HG03060 (cell line): ENCODE measurements around the gene PCSK6.
A peak's percentile ranks its signal among the peaks of the same experiment; 100 is the strongest.
"Not testable (repeated sequence)": the region's sequence is repeated elsewhere in the genome, so short reads cannot be mapped to it uniquely, and the experiment has no call there.

Experiments
- ATAC-seq: cut with Tn5 transposase; IDR thresholded peaks from one replicate; pipeline ENCODE4 v1.9.1; 2021; ENCODE audit warnings: low read depth, moderate number of reproducible peaks; ENCODE audit not compliant: unreplicated experiment

The PCSK6 gene

DNA sequence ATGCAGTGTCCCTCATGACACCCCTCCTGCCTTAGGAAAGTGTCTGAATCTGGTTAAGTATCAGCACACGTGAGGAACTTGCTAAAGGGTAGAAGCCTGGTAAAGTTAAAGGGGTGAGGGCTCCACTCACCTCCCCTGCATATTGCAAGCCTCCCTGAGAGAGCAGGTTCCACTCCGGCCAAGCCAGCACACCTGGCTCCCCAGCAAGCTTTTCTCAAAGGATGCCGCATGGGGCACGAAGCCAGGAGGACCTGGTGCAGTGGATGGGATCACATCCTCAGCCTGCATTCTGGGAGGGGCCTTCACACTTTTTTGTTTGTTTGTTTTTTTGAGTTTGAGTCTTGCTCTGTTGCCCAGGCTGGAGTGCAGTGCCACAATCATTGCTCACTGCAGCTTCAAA is 79.9 kb downstream of the PCSK6 start:
- no peak for ATAC-seq

DNA sequence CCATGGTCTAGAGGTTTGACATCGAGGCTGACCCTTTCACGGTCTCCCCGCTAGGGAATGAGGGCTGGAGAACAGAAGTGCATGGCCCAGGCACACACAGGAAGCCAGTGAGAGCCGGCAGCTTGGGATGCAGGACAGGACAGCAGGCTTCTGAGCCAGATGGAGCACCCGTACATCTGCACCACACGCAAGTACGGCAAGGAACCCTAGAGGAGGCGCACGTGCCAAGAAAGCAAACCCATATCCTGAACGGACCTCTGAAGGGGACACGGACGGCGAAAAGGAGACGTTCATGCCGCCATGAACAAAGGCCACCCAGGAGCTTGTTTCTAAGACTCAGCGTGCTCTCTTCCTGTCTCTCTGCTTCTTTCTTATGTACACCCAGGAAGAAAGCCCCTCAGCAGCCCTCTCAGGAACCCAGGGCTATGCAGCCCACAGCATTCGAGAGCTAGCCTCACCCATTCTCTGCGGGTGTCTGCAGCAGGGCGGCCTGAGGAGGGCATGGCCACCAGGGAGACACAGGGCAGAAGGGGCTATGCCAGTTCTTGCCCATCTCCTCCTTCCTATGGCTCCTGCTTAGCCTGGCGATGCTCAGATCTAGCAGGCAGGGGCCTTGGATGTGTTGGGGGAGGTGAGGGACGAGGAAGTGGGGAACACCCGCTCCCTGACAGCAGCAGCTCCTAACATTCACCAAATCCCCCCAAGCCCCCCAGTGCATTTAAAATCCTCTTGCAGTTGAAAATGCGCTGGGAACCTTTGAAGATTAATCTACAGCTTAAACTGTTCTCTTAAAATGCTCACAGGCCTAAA is 81.3 kb downstream of the PCSK6 start:
- no peak for ATAC-seq

GRCh38 chr15:101407439-101407838 is 82.1 kb downstream of the PCSK6 start:
- ATAC-seq: peak; percentile 97

- no peak for ATAC-seq
These were observed 82.8 kb downstream of the PCSK6 start for GRCh38 chr15:101406526-101407195.

- ATAC-seq: no peak
These were observed 83.5 kb downstream of the PCSK6 start for GRCh38 chr15:101406036-101406435.

DNA sequence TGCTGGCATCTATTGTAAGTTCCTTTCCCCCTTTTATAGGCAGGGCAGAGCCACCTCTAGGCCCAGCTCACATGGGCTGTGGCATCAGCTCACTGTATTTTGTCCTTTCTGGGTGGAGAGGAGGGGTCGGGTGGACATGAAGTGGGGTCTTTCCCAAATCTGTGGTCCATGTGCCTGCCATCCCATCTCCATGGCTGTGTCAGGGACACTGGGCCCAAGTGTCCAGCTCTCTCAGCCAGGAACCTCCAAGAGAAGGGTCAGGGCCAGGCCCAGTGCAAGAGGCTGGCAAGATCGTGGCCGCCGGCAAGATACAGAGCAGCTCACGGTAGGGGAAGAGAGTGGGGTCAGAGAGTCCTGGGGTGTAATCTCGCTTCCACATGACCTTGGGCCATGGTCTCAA is 85.3 kb downstream of the PCSK6 start:
- no peak for ATAC-seq

- ATAC-seq: not testable (repeated sequence)
These were observed 86.6 kb downstream of the PCSK6 start for GRCh38 chr15:101402883-101403282.

DNA sequence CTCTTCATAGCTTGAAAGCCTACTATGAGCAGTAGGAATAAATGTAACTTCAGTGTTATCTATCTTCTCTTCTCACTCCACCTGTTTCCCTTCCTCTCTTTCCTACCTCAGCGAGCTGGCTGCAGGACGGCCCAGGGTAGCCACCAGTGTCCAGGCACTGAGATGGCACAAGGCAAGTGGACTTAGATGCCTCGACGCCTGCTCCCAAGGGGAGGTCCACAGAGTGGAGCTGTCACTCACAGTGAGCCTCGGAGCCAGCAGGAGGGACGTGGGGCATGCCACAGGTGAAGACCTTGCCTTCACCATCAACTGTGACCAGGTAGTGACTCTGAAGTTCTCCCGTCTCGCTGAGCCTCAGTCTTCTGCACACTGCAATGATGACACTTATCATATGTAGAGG is 88.2 kb downstream of the PCSK6 start:
- no peak for ATAC-seq

DNA sequence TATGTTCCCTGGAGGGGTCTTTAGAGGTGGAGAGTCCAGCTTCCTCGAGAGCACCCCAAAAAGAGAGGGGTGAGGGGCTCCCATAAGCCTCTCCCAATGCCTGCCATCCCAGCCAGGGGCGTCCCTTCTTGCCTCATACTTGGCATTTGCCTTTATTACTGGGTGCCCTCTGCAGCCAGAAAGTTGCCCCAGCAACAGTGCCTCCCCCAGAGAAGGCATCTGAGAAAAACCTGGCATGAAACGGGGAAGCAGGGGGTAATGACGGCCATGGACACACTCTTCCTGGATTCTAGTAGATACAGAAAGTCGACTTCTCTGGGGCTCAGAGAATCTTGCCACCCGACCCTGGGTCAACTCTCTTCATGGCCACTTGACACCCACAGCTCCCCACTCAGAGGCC is 90.1 kb downstream of the PCSK6 start:
- ATAC-seq: no peak

- ATAC-seq: no peak
These were observed 91.3 kb downstream of the PCSK6 start for GRCh38 chr15:101398247-101398646.

DNA sequence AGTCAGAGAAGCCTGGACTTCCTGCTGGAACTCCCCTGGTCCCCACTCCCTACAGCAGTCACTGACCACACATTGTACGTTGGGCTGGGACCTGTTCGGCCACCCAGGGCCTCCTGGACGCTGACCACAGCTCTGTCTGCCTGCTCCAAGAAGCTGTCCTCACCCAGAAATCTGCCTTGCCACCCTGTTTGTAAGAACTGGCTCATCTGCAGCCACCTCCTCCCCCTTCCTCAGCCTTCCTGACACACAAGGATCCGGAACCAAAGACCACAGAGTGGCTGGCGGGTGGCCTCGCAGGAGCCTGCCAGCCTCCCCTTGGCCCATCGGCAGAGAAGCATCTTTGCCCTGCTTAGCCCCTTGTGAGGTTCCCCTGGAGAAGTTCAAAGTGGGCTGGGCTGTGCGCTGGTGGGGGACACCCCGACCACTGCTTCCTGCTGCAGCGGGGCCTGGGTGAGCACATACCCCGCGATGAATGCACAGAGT is 91.9 kb downstream of the PCSK6 start:
- no peak for ATAC-seq

DNA sequence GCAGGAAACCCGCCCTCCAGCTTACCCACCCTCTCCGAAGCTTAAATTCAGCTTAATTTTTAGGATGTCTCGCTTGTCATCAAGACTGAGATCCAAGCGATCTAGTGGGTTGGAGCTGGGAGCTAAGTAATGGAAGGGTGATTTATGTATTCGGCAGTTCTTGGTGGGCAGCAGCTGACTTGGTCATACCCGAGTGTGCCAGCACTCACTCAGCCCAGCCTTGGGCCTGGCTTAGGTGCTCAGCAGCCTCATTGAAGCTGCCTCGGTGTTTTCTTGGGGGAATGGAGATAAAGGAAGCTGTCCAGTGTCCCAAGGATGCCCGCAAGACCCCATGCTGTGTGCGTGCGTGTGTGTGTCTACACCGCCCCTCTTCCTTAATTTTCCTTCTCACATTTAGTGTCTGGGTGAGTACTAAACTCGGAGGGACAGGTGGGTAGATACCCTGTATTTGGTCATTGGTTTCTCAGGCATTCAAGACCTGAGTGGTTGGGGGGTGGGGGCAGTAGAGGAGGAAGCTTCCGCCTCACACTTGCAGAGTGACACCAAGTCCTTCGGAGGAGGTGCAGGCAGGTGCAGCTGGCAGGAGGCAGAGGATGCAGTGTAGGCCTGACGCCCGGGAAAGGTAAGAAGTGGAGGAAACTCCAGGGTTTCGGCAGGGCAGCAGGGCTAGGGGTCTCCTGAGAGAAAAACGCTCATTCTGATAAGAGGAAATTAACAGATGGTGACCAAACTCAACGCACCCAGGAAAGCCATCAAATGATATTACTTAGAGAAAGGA is 92.8 kb downstream of the PCSK6 start:
- ATAC-seq: no peak

- no peak for ATAC-seq
These were observed 94.9 kb downstream of the PCSK6 start for GRCh38 chr15:101394654-101395053.

GRCh38 chr15:101394056-101394630 is 95.4 kb downstream of the PCSK6 start:
- ATAC-seq: no peak

- no peak for ATAC-seq
These were observed 96.3 kb downstream of the PCSK6 start for GRCh38 chr15:101393172-101393571.

GRCh38 chr15:101391981-101392640 is 97.4 kb downstream of the PCSK6 start:
- ATAC-seq: no peak

DNA sequence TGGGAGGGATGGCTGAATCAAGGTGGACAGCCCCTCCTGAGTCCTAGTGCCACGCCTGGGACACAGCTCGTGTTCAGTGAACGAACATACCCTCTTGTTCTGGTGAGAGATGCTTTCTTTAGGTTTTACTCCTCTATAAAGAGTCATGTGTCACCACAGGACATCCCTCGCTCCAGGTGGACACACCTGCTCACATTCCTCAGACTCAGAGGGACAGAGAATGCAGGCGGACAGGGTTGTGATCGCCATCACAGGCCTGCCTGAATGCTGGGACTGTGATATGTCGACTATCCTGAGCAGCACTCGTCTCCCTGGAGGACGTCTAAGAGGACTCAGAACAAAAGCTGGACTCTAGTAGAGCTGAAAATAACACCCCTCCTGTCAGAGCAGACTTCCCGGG is 98.1 kb downstream of the PCSK6 start:
- ATAC-seq: no peak

GRCh38 chr15:101390462-101390861 is 99.0 kb downstream of the PCSK6 start:
- ATAC-seq: no peak

GRCh38 chr15:101390060-101390459 is 99.4 kb downstream of the PCSK6 start:
- ATAC-seq: no peak

- ATAC-seq: no peak
These were observed 100.1 kb downstream of the PCSK6 start for GRCh38 chr15:101389362-101389761.
